ENCODE data around the gene ARFRP1.
"Not testable (repeated sequence)": the region's sequence is repeated elsewhere in the genome, so short reads cannot be mapped to it uniquely, and the experiment has no call there.

Gene ARFRP1

DNA sequence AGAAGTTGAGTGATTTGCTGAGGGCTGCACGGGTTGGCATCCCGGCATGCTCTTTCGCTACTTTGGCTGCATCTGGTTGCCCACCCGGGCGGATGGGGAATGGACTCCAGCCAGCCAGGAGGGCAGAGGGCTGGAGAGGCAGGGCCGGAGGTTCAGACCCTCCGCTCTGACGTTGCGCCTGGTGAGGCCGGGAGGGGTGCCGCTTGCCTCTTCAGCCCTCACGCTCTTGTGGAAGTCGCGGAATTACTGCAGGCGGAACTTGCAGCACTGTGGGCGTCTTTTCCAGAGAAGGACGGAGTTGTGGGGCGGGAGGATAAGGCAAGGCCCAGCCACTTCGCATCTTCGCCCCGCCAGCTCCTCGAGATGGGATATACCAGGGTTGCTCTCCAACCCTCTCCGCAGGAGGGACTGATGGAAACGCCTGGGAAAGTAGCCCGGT is 49.0 kb downstream of the ARFRP1 start:
- in situ Hi-C loops (cut with HindIII; ENCODE audit: low sequenced_read_pairs), result no loop called here

GRCh38 chr20:63657937-63658748 is 49.6 kb downstream of the ARFRP1 start, which contains the start of gene RTEL1:
Gene RTEL1, plus strand, starts transcription at chr20:63658312. Its CDS starts 1,091 bp downstream, at chr20:63659403.
- in situ Hi-C loops (cut with HindIII; ENCODE audit: low sequenced_read_pairs), result no loop called here

- in situ Hi-C loops (cut with HindIII; ENCODE audit: low sequenced_read_pairs), result no loop called here
Measured at GRCh38 chr20:63657260-63657936, 50.4 kb downstream of the ARFRP1 start.

GRCh38 chr20:63656451-63656850 is 51.3 kb downstream of the ARFRP1 start:
- in situ Hi-C loops (cut with HindIII; ENCODE audit: low sequenced_read_pairs), result no loop called here

- in situ Hi-C loops (cut with HindIII; ENCODE audit: low sequenced_read_pairs), result no loop called here
Measured at GRCh38 chr20:63655249-63655648, 52.5 kb downstream of the ARFRP1 start.

GRCh38 chr20:63653974-63654668 is 53.7 kb downstream of the ARFRP1 start:
- in situ Hi-C loops (cut with HindIII; ENCODE audit: low sequenced_read_pairs), result no loop called here

DNA sequence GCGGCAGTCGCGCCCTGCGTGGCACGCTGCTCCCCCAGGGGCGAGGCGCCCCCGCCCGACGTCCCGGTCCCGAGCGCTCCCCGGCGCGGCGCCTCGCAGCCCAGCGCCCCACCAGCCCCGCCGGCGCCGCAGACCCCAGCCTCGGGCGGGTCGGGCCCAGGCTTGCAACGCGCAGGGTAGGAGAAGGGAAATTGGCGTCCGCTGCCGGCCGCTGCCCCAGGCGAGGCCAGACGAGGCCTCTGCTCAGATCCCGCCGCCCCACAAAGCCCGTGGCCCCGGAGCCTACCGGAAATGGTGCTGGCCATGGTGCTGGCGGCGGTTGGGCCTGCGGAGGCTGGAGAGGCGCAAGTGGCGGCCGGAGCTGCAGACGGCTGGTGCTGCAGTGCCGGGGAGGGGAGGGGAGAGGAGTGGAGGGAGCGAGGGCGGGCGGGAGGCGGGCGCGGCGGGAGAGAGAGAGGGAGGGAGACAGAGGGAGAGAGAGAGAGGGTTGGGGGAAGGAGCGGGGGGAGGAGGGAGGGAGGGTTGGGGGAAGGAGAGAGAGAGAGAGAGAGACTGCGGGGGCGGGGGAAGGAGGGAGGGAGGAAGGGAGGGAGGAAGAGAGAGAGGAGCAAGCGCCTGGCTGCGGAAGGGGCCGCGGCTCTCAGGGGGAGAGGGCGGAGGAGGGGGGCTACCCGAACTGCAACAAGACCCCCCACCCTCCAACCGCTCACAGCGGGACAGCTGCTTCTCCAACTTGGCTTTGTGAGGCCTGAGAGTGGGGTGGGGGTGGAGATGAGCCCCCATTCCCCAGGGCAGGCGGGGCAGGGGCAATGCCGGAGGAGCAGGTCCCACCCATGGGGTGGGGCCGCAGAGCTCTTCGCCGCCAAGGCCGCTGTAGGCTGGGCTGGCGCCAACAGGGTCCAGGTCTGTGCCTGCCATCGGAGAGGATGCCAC is 54.5 kb downstream of the ARFRP1 start, which contains the start of gene STMN3:
STMN3 (minus strand) TSS at position 384 of the 933 bp plus-strand sequence; CDS start at position 305, 79 bp downstream.
- in situ Hi-C loops (cut with HindIII; ENCODE audit: low sequenced_read_pairs), result no loop called here

DNA sequence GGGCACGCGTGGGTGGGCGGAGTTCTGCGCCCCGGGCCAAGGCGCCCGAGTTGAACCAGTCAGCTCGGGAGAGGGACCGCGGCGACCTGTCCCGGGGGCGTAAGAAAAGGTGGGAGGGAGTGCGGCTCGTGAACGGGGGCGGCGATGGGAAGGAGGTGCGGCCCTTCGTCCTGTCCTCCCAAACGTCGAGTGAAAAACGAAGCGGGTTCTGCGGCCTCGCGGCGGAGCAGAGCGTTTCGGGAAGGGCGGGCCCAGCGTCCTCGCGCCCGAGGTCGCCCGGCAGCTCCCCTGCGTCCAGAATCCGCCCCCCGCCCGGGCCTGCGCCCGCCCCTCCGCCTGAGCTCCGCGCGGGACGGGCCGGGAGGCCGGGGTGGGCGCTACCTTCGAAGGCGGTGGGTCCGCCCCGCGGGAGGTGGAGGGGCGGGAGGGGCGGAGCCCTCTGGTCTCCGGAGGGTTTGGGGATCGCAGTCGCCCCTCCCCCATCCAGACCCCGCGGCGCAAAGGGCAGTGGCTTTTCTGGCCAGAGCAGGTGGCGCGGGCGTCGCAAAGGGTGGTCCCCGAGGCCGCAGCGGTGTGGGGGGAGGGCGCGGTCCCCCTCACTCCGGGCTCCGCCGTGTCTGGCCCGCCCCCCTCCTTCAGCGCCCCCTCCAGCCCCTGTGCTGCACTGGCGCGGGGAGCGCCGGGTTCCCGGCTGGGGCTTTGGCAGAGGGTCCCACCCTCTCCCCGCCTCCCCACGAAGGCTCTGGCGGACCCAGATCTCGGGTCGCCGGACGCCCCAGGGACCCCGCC is 55.4 kb downstream of the ARFRP1 start:
- in situ Hi-C loops (cut with HindIII; ENCODE audit: low sequenced_read_pairs), result no loop called here

DNA sequence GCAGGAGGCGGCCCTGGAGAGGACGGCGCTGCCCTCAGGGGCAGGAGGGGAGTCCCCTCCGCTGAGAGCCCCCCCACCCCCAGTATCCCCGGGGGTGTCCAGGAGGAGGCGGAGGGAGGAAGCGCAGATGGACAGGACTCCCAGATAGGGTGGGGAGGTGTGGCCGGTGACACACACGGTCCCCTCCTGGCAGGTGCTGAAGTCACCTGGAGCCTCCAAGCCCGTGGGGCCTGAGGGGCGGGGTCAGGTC is 55.9 kb downstream of the ARFRP1 start:
- in situ Hi-C loops (cut with HindIII; ENCODE audit: low sequenced_read_pairs), result no loop called here

DNA sequence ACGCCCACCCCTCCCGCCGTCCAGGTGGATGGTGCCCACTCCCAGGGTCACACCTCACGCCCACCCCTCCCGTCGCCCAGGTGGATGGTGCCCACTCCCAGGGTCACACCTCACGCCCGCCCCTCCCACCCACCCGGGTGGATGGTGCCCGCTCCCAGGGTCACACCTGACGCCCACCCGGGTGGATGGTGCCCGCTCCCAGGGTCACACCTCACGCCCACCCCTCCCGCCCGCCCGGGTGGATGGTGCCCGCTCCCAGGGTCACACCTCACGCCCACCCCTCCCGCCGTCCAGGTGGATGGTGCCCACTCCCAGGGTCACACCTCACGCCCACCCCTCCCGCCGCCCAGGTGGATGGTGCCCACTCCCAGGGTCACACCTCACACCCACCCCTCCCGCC is 57.3 kb downstream of the ARFRP1 start:
- in situ Hi-C loops (cut with HindIII; ENCODE audit: low sequenced_read_pairs), result not testable (repeated sequence)

DNA sequence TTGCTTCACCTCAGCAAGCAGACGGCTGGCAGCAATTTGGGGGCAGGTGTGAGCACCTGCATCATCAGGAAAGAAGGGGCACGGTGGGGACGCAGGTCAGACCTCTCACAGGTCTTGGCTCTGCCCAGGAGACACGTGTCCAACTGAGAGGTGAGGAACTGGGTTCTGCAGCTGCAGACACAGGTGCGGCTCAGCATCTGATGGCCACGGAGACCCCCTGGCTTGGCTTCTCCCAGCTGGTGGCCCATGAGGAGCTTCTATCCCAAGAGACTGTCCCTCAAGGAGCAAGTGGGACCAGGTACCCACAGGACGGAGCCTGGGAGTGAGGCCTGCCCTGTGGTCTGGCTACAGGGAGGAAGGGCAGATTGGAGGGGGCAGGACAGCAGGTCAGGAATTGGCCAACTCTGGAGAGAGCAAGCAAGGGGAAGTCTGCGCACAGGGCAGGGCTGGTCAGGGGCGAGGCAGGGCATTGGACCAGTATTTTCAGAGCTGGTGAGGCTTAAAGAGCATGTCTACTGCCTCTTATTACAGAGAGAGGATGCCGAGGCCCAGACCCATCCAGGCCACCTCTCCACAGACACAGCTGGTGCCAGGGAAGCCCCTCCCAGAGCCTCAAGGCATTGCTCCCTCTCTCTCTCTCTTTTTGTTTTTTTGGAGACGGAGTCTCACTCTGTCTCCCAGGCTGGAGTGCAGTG is 58.7 kb downstream of the ARFRP1 start:
- in situ Hi-C loops (cut with HindIII; ENCODE audit: low sequenced_read_pairs), result no loop called here

Measured in endothelial cell of hepatic sinusoid (primary cell).